GM18873 (cell line): ENCODE results near the gene EXD3.
"Not testable (repeated sequence)": the region's sequence is repeated elsewhere in the genome, so short reads cannot be mapped to it uniquely, and the experiment has no call there.

Experiments
- ATAC-seq: cut with Tn5 transposase; IDR thresholded peaks from one replicate; pipeline ENCODE4 v1.9.1; 2021; ENCODE audit warnings: mild to moderate bottlenecking, moderate library complexity, moderate number of reproducible peaks; ENCODE audit not compliant: unreplicated experiment, low FRiP score

EXD3 gene

DNA sequence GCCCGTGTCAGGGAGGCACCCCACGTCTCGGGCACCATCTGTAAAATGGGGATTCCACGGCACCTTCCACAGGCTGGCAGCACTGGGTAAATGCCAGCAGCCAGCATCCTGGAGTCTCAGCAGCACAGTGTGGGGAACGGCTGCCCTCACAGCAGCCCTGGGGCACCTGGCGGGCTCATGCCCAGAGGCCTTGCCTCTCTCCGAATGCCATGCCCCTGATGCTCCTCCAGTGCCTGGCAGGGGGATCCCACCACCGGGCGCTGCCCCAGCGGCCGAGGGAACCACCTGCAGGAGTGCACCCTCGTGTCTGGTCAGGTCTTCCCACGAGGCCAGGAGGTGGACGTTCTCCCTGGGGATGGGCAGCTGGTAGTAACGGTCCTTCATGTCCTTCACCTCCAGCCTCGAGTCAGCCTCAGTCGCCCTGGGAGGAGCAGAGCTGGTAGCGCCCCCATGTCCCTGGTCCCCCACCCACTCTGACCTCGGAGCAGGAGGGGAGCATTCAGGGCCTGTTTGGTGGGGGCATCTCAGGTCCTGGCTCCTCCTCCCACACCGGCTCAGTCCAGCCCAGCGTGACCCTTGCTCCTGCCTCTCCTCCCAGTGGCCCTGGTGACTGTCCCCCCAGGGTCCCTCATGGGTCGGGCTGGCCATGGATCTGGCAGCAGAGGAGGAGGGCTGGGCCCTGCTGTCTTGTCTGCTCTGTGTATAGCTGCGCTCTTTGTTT lies 71.0 kb downstream of the EXD3 start:
- ATAC-seq, result no peak

- ATAC-seq, result no peak
Observed at GRCh38 chr9:137350696-137351584, 72.0 kb downstream of the EXD3 start.

DNA sequence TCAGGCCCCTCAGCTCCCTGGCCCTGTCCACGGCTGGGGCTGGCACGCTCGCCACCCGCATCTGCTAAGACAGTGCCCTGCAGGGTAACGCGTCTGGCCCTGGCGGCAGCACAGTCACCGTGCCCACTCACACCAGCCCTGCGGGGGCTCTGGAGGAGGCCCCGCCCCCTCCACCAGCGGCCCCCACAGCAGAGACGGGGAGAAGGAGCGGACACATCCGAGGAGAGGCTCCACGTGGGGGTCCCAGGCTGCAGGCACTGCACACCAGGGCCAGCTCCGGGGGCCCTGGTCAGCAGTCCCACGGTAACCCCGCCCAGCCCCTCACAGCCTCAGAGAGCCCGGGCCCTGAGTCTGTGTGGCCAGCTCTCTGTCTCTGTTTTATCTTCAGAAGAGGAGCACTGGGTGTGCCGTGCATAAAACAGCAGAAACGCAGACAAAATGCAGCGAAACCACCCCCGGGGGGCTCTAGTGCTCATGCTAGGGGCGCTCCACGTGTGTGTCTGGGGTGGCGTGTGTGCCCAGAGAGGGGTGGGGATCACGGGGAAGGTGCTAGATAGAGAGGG lies 73.4 kb downstream of the EXD3 start:
- ATAC-seq, result no peak

- ATAC-seq, result no peak
Observed at GRCh38 chr9:137348769-137349470, 74.0 kb downstream of the EXD3 start.

DNA sequence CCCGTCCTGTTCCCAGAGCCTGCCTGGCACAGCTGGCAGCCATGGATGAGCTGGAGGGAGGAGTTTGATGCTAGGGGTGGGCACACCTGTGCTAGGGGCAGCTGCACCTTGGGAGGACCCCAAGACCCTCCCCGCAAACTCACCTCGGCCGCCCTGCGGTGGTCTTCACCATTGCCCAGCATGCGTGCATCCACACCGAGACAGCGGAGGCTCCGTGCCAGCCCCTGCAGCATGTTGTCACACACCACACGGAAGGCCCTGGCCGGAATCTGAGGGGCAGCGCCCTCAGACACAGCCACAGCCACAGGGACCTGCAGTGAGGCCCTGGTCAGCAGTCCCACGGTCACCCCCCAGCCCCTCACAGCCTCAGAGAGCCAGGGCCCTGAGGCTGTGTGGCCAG lies 75.0 kb downstream of the EXD3 start:
- no peak for ATAC-seq

- no peak for ATAC-seq
Observed at GRCh38 chr9:137342482-137342881, 80.5 kb downstream of the EXD3 start.

- ATAC-seq, result no peak
Observed at GRCh38 chr9:137341227-137341626, 81.7 kb downstream of the EXD3 start.

DNA sequence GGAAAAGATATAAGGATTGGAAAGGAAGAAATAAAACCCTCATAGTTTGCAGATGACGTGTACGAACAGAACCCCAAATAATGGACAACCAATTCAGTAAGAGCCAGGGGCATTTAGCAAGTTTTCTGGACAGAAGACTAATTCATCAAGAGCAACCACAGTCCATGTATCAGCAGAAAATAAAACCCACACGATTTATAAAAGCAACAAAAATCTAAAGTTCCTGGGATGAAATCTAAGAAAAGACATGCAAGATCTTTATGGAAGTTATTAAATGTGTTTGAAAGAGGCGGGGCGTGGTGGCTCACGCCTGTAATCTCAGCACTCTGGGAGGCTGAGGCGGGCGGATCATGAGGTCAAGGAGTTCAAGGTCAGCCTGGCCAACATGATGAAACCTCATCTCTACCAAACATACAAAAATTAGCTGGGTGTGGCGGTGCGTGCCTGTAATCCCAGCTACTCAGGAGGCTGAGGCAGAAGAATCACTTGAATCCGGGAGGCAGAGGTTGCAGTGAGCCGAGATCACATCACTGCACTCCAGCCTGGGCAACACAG lies 83.0 kb downstream of the EXD3 start:
- not testable (repeated sequence) for ATAC-seq

DNA sequence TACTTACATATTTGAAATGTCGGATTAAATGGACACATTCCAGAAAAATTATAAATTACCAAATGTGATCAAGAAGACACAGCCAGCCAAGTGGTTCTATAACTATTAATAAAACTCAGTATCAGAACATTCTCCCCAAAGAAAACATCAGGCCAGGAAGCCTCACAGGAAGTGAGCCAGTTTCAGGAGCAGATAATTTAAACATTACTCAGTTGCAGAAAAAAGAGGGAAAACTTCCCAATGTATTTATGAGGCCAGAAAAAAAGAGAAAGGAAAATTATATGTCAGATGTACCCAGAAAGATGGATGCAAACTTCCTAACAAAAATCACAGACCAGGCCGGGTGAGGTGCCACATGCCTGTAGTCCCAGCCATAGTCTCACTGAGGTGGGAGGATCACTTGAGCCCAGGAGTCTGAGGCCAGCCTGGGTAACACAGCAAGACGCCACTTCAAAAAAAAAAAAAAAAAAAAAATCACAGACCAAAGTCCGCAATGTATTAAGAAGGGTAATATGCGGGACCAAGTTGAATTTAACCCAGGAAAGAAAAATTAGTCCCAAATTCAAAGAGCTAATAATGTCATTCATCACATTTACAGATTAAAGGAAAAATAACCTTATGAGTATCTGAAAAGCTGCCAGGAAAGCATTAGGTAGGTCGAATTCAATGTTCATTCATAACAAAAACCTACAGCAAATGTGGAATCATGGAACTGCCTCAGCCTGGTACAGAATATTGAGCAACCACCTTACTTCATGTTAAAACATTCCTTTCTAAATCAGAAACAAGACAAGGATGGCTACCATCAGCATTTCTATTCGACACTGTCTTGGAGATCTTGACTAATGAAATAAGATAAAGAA lies 83.7 kb downstream of the EXD3 start:
- ATAC-seq, result no peak

DNA sequence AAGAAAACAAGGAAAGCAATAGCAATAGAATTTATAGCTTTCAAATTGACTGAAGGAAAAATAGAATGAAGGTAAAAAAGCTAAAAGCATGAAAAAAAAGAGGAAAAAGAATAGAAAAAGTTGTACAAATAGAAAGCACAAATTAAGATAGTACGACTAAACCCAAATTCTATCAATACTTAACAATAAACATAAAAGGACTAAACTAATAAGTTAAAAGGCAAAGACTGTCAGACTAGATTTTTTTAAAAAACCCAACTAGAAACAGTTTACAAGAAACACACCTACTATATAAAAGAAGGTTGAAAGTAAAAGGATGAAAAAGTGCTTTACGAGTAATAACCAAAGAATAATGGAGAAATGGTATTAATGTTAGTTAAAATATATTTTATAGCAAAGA lies 86.2 kb downstream of the EXD3 start:
- ATAC-seq, result no peak

DNA sequence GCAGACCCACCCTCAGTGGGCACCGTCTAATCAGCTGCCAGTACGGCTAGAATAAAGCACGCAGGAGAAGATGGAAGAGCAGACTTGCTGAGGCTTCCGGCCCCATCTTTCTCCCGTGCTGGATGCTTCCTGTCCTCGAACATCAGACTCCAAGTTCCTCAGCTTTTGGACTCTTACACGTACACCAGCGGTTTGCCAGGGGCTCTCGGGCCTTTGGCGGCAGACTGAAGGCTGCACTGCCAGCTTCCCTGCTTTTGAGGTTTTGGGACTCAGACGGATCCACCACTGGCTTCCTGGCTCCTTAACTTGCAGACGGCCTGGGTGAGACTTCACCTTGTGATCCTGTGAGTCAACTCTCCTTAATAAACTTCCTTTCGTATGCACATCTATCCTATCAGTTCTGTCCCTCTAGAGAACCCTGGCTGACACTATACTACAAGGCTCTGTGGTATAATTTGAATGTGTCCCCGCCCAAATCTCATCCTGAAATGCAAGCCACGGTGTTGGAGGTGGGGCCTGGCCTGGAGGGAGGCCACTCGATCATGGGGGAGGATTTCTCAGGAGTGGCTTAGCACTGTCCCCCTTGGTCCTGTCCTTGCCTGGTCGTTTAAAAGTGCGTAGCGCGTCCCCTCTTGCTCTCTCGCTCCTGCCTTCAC lies 89.8 kb downstream of the EXD3 start:
- ATAC-seq, result no peak

DNA sequence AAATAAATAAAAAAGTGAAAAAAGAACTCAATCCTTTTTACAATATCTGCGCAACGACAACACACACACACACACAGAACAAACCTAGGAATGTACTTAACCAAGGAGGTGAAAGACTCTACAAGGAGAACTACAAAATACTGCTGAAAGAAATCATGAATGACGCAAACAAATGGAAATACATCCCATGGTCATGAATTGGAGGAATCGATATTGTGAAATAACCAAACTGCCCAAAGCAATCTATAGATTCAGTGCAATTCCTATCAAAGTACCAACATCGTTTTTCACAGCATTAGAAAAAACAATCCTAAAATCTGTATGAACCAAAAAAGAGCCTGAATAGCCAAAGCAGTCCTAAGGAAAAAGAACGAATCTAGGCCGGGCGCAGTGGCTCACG lies 91.0 kb downstream of the EXD3 start:
- ATAC-seq, result no peak

DNA sequence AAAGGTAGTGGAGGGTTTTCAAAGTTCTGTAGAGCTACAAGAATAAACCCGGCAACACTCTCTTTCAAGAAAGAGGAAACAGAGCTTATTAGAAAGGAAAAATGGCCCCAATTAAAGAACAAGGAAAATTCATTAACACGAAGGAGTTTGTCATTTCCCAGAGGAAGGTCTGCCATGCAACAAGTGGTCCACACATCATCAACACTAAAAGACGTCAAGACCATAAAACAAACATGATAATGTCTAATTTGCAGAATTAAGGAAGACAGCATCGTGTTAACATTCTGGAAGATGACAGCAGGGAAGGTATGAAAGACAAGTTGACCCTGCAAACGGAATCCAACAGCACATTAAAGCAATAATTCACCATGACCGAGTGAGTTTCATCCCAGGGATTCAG lies 92.3 kb downstream of the EXD3 start:
- ATAC-seq, result no peak

- ATAC-seq, result not testable (repeated sequence)
Observed at GRCh38 chr9:137329590-137329989, 93.4 kb downstream of the EXD3 start.

DNA sequence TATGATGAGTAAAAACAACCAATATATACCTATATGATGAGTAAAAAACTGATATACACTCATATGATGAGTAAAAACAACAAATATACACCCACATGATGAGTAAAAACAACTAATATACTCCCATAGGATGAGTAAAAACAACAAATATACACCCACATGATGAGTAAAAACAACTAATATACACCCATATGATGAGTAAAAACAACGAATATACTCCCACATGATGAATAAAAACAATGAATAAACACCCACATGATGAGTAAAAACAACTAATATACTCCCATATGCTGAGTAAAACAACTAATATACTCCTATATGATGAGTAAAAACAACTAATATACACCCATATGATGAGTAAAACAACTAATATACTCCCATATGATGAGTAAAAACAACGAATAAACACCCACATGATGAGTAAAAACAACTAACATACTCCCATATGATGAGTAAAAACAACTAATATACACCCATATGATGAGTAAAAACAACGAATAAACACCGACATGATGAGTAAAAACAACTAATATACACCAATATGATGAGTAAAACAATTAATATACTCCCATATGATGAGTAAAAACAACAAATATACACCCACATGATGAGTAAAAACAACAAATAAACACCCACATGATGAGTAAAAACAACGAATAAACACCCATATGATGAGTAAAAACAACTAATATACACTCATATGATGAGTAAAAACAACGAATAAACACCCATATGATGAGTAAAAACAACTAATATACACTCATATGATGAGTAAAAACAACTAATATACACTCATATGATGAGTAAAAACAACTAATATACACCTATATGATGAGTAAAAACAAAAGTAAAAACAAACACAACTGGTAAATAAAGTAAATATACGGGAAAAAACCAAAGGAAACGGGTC lies 95.1 kb downstream of the EXD3 start:
- ATAC-seq, result not testable (repeated sequence)

DNA sequence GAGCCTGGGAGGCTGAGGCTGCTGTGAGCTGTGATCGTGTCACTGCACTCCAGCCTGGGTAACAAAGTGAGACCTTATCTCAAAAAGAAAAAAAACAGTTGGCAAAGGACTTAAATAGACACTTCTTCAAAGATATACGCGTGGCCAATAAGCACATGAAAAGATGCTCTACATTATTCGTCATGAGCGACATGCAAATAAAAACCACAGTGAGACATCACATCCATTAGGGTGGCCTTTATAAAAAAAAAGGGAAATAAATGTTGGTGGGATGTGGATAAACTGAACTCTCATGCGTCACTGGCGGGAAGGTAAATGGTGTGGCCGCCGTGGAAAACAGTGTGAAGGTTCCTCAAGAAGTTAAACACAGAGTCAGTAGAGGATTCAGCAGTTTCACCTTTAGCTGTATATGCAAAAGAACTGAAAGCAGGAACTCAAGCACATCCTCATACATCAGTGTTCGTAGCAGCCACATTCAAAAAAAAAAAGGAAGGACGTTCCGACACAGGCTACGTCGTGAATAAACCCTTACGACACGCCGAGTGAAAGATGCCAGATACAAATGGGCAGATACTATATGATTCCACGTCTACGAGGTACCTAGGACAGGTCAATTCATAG lies 96.4 kb downstream of the EXD3 start:
- ATAC-seq, result no peak

DNA sequence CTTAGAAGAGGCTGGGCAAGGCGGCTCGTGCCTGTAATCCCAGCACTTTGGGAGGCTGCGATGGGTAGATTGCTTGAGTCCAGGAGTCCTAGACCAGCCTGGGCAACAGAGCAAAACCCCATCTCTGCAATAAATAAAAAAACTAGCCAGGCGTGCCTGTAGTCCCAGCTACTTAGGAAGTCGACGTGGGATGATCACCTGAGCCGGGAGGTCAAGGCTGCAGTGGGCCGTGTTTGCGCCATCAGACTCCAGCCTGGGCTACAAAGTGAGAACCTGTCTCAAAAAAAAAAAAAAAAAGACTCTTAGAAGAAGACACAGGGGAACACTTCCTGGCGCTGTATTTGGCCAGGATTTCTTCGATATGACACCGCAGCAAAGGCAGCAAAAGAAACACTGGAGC lies 97.2 kb downstream of the EXD3 start:
- ATAC-seq, result no peak

DNA sequence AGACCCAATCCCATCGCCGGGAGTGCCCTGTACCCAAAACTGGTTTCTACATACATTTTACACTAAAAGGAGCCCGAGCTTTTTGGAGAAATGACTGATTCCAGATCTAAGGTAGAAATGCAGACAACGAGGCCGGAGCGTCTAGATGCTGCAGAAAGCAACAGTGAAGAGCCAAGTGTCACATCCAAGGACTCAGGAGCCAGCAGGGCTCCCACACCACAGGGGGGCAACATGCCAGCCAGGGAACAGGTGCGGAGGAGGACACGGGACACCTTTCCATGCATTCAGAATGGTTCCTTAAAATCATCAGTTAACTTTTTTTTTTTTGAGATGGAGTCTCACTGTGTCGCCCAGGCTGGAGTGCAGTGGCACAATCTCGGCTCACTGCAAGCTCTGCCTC lies 97.8 kb downstream of the EXD3 start:
- no peak for ATAC-seq
